Colon (tissue), 2 donors: ENCODE results near the gene KCNC1.

Experiments
- FAIRE-seq: peaks from 2 replicates; lab custom pipeline; 2012; peaks lifted over from hg19 to GRCh38; lab: Jason Lieb, UNC
- donor health status: control.
- donor health status: control.

KCNC1 gene

DNA sequence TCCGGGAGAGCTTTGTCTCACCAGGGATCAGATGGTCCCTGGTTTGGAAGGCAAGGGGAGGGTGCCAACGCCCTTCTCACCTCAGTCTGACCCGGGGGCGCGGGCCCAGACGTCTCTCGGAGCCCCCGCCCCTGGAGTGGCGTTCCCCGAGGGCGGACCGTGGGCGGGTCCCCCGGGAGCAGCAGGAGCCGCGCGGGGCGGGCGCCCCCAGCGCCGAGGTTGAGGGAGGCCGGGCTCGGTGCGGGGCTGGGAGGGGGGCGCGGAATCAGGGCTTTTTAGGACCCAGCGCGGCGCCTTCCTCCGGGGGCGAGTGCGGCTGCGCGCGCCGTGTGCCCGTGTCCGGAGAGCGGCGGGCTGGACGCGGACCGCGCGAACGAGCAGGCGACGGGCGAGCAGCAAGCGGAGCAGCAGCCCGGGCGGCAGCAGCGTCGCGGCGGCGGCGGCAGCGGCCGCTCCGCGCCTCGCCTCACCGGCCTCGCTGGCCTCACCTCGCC, at the start of gene KCNC1:
Gene KCNC1 (plus strand): TSS at position 364 of the 494 bp plus-strand sequence. CDS start 1,222 bp downstream, outside the sequence.
- FAIRE-seq, result no peak

DNA sequence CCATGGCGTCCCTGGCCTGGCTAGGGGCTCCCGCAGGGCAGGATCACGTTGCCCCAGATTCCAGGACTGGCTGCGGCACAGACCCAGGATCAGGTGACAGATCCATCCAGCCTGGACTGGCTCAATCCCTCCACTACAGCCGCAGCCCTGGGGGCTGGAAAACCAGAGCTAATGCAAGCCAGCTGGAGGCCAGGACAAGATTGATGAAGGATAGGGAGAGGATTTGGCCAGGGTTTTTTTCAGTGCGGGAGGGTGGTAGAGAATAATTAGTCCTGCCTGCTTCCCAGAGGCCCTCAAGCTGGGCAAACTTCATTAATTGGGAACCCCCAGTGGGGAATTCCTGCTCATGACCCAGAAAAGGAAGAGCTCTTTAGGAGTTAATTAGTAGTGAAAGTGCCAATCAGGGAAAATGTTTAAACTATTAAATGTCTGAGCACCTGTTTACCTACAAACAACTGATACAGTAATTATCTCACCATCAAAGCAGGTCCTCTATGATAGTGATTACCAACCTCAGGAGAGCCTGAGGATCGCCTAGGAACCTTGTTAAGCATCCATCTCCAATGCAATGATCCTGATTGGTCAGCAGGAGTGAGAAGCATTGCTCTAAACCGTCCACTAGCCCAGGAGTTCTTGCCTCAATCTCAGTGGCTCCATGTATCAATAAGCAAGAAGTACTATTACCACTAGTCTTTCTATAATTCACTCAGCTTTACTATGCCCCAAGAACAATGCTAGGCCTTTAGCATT, 48.2 kb upstream of the KCNC1 start:
- no peak for FAIRE-seq

DNA sequence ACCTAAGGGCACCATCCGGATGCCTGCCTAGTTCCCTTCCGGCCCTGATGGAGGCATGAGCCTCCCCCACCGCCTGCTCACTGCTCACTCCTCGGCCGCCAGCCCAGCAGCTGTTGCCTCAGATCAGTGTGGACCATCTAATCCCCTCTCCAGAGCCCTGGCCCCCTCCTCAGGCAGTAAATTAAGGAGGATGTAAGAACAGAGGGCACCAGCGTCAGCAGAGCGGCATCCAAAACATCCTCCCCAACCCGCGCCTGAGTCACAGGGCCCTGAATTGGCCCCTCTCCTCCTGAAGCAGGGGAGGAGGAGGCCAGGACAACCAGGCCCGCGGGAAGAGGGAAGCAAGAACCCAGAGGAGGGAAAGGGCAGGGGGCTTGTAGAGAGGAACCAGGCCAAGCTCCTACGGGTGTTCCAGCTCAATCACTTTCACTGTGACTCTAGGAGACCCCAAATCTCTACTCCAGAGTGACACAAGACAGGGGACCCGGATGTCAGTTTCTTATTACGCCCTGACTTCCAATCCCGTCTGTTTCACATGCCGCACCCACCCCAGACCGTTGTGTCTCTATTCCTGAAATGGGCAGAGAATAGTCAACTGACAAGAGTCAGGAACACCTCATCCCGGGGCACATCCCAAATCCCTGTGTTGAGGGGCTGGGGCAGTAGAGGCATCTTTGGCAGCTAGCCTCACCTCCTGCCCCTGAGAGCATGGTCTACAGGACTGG, 46.5 kb upstream of the KCNC1 start:
- FAIRE-seq, result no peak

DNA sequence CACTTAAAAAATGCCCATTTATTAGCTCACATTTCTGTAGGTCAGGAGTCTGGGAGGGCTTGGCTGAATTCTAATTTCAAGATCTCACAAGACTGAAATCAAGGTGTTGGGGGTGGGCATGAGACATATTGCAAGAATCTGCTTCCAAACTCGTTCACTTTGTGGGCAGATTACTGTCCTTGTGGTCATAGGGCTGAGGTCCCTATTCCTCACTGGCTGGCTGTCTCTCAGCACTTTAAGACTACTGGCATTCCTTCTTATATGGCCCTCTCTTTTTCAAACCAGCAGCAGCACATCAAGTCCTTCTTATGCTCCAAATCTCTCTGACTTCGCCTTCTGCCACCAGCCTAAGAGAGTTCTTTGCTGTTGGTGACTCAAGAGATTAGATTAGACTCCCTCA, 43.0 kb upstream of the KCNC1 start:
- FAIRE-seq, result no peak

DNA sequence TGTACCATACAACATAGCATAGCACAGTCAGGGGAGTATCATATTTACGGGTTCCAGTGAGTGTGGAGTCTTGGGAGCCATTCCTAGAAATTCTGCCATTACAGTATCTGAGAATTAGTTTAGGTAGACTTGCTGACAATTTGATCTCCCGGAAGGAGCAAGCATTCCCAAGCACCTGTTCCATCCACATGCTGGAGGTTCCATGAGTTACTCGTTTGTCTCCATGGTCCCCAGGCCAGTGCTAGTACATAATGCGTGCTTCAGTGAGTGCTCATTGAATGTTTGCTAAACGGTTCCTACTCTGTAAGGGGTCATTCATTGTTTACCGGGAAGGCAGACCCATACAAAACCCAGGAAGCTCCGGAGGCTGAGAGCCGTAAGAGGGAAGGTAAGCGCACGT, 42.6 kb upstream of the KCNC1 start:
- no peak for FAIRE-seq

DNA sequence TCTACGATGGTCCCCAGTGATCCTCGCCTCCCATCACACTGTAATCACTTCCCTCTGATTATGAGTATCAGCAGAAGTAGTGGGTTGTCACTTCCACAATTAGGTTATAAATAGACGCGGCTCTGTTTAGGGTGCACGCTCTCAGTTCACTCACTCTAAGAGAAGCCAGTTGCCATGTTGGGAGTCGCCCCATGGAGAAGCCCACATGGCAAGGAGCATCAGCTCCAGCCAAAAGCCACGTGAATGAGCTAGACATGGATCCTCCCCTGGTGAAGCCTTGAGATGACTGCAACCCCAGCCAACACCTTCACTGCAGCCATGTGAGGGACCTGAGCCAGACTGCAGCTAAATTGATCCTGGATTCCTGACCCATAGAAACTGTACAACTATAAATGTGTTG, 41.6 kb upstream of the KCNC1 start:
- FAIRE-seq, result no peak

DNA sequence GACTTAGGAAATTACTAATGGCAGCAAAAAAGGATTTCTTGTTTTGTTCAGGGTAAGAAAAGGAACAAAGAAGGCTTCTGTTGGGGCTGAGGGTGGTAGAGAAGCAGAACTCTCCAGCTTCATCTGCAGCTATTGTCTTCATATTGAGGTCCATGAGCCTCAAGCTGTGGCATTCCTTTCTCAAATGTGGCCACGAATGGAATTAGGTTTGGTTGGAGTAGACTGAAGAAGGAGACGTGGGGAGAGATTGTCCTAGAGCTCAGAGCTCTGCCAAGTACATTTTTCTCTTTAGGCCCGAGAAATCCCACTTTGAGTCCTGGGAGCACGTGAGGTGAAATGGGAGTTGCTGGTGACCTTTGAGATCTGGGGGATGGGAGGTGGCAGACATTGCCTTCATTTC, 41.0 kb upstream of the KCNC1 start:
- no peak for FAIRE-seq

DNA sequence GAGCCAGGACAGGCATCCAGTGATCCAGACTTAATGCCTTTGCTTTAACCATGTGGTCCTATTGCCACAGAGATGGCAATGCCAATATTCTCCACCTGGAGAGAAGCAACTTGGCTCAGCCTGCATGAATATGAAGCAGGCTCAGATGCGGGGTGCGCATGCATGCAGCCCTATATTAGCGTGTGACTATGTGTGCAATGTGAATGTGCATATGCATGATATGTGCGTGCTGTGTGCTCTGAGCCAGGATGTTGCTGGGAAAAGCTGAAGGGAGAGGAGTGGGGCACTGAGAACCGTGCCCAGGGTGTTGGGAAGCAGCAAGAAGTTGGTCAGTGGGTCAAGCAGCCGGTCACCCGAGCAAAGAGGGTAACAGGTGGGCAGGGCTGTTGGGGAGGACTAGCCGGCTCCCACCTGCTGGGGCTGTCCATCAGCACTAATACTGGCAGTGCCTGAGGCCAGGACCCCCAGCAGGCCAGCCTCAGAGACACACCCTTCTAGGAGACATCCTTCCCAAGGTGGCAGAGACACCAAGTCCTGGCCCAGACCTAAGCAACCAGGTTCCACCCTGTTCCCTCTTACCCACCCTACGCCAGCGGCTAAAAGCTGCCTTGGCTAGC, 40.0 kb upstream of the KCNC1 start:
- no peak for FAIRE-seq

DNA sequence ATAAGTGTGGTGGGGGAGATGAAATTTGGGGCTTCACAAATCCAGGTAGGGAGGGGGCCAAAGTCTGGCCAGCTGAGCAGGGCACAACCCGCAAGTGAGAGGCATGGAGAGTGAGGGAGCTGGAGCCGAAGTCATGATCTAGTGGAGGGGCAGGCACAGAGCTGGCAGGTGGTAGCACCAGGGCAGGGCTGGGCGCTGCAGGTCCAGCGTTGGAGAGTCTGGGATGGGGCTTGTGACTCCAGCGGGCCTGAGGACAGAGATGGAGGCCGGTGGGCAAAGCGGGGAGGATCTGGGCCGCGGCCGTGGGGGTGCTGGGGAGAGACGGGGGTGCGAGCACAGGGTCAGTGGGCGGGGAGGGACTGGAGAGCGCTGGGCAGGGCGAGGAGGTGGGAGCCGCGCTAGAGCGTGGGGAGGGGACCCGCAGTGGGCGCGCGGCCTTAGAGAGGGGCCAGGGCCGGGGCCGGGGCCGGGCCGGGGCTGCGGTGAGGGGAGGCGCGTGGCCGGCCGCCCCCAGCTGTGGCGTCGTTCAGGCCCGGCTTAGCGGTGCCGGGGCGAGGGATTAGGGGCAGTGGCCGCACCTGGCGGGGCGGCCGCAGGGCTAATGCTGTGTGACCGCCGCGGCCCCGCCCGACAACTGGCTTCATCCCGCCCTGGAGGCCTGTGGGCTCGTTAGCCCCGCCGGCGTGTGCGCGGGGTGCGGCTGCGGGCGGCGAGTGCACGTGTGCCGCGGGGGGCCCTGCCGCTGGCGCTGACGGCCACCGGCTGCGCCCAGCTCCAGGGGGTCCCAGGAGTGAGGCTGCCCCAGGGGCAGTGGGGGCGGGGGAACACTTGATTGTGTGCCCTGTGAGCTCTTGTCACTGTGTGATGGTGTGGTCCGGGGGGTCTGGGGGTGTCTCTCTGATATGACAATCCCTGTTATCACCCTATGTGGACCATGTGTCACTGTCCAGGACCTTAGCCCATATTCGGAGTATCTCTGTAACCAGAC, 38.8 kb upstream of the KCNC1 start:
- no peak for FAIRE-seq

DNA sequence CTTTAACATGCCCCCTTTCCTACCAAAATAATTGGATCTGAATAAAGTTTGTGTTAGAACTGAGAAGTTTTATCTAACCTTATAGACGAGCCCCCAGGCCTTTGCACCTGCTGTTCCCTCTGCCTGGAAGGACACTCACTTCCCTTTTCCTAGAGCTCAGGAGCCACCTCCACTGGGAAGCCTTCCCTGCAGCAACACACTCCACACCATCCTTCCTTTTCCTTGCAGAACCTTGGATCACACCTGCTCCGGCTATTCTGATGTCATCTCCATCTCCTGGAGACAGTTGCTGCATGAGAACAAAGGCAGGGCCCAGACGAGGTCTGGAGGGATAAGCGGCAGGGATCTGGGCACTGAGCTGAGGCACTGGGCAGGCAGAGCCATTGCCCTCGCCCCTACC, 37.8 kb upstream of the KCNC1 start:
- no peak for FAIRE-seq

DNA sequence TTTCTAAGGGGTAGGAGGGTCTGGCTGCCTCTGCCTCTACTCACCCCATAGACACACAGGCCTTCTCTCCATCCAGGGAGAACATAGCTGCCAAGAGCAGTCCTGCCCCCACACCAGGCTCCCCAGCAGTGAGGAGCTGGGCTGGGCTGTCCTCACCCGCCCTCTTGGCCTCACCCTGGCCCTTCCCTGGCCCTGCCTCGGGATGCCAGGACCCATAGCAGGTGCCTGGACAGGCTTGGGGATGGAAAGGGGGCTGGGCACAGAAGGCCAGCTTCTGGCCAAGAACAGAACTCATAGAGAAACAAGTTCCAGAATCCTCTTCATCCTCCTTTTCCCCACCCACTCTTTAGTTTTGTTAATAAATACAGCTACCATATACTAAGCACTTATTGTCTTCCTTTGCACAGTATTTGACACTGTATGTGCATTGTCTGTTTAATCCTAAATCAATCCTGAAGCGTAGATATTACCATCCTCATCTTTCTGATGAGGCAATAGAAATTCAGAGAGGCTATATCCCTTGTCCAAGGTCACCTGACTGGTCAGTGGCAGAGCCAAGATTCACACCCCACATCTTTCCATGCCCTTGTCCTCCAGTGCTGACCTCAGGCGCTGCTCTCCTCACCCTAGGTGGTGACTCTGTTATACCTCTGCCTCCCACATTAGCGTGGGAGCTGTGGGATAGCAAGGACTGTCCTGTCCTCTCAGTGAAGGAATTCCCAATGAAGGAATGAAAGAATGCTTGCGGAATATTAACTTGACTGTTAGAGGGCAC, 37.2 kb upstream of the KCNC1 start:
- no peak for FAIRE-seq

DNA sequence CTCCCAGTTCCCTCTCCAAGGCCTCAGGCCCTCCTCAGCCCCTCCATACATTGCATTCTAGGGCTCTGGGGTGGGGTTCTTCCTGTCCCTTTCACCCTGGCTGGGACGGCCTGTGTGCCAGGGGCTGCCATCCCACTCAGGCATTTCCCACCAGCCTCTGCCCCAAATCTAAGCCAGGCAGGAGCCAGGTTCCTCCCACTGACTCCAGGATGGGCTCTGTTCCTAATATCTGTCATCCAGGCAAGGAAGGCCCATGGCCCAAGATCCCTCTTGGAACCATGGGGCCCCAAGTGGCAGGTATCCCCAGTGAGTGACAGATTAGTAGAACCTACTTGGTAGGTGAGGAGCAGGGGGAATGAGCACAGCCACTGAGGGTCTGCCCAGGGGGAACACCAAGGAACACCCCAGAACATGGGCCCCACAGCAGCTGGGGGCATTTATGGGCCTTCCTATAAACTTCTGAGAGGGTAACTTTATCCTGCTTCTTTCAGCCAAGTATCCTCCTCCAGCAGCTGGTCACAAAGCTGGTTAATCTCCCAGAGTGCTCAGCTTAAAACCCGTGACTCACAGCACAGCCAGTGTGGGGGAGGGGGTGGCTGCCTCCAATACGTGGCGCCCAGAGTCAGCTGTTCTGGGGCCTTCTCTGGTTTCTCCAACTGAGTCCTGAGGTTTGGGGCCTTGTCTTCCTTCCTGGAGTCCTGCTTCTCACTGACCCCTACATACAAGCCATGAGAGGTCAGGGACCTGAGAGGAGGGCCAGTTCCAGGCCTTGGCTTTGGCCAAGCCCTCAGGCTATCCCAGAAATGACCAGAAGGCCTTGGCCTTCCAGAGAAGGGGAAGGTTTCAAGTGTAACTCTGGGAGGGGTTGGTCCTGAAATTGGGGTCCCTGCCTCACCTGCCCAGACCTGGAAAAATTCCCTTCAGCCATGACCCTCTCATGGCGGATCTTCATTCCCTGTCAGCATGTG, 35.1 kb upstream of the KCNC1 start:
- FAIRE-seq, result no peak

DNA sequence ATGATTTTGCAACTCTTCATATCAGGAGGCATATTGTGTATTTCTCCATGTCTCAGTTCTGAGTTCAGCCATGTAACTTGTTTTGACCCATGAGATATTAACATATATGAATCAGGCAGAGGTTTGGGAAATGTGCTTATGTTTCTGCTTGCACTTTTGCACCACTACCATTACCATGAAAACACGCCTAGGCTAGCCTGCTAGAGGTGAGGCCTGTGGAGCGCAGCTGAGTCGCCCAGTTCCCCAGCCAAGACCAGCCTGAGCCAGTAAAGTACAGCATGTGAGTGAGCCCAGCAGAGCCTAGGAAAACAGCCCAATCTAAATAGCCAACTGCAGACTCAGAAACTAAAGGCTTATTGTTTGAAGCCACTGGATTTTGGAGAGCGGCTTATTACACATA, 33.6 kb upstream of the KCNC1 start:
- FAIRE-seq, result no peak

DNA sequence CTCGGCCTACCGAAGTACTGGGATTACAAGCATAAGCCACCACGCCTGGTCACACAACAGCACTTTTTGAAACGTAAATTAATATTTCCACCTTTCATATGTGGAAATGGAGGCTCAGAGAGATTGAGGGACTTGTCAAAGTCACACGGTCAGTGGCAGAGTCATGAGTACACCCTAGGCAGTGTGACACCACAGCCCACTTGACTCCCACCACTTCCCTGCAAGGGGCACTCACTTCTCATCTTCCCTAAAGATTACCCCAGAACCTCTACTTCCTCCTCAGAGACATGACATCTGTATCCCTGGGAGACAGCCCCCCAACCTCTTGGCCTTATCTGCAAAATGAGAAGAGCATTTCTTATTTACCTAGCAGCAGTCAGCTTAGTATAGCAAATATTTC, 31.7 kb upstream of the KCNC1 start:
- no peak for FAIRE-seq

DNA sequence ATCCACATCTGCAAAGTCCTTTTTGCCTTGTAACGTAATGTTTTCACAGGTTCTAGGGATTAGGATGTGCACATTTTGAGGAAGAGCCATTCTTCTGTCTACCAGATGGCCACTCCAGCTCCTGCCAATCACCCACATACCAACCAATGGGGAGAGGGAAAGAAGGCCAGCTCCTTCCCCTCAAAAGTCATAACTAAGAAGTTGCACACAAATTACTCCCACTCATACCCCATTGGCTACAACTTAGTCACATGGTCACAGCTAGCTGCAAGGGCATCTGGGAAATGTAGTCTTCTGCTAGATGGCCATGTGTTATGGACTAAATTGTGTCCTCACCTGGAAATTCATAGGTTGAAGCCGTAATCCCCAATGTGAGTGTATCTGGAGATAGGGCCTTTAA, 30.6 kb upstream of the KCNC1 start:
- FAIRE-seq, result no peak

DNA sequence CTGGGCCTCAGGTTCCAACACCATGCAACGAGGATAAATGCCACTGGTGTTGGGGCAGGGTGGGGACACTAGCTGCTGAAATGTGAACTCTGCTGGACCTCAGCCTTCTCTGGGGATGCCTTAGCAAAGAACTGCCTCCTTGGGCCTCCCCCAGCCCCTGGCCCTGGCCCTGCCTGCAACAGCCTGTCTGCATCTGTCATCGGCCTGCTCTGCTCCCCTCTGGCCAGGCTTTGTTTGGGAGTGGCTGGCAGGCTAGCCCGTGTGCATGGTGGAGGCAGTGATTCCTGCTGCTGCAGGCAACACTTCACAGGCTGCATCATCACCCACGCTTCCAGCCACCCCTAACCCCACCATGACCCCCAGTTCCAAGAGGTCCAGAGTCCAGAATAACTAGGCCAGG, 26.8 kb upstream of the KCNC1 start:
- FAIRE-seq, result no peak

DNA sequence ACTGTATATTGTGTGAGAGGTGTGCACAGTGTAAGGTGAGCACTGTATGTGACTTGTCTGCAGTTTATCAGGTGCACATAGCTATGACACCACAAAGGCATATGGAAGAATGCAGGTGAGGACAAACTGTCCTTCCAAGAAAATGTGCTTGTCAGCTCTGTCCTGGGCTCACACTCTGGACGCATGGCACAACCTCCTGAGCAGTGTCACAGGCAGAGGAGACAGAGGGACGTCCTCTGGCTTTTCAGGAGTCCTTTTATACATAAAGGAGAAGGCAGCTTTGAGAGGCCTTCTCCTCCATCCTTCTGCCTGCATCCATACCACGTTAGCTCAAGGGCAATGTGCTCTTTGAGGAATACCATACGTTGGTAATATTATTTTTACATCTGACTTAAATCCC, 22.7 kb upstream of the KCNC1 start:
- no peak for FAIRE-seq

DNA sequence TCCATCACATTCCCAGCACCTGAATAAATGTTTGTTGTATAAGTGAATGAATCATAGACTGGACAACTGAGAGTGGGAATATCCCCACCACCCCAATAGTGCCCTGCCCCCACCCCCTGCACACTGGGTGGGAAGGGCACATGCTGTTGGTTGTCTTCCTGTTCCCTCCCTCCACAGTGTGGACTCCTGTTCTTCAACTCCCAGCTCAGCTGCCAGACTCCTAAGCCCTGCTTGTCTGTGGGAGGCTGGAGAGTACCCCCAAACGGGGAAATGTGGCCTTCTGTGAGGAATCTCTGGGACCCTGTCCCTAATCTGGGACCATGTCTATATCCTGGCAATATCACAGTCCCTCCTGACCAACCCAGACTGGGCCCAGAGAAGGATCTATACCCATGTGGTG, 20.7 kb upstream of the KCNC1 start:
- FAIRE-seq, result no peak

DNA sequence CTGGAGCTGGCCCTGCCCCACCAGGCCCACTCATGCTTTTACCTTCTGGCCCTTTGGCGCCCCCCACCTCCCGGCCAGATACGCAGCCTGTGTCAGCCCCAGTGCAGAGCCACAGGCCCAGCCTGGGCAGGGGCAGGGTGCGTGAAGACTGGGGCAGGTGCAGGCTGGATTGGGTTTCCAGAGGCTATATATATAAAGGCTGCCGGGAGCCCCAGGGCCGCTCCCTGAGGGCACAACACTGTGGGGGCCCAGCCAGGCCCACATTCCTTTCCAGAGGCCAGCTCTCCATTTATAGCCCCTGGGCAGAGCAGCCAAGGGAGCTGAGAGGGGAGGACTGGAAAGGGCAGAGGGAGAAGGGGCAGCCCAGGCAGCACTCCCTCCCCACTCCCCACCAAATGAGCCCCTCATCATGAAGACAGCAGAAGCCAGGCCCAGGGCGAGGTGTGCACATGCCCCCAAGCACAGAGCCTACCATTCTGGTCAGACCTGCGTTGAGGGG, 20.2 kb upstream of the KCNC1 start:
- FAIRE-seq, result no peak

DNA sequence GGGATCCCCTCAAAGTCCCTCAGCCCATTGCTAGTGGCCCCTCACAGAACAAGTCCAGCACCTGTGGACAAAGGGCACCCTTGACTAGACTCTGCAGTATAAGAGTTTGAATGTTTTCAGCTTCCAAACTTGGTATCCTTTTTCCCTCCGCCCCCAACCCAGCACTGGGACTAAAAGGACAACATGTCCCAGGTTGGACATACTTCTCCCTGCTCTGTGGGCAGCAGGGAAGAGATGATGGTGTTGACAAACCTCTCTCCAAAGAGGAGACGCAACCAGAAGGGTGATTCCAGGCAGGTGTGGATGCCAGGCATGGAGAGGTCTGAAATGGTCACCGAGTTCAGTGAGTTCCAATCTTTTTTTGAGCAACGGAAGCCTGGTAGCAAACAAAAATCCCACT, 19.7 kb upstream of the KCNC1 start:
- FAIRE-seq, result no peak
